ENCODE measurements around the gene HRG.
"Not testable (repeated sequence)": the region's sequence is repeated elsewhere in the genome, so short reads cannot be mapped to it uniquely, and the experiment has no call there.

The HRG gene

DNA sequence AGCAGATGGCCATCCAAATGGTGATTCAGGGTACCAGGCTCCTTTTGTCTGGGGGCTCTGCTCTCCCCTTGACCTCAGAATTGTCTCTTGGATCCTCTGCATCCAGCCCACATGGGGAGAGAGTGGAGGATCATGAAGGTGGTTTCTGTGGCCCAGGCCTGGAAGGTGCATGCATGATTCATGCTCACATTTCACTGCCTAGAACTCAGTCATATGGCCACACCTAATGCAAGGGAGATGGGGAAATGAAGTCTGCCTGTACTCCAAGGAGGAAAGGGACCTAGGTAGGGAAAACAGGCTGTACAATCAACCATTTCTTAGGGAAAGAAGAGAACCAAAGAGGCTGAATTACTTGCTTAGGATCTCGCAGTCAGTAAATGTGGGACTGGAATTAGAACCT is 15.1 kb downstream of the HRG start:
- no peak for DNase-seq (ENCODE audit: low spot score)

DNA sequence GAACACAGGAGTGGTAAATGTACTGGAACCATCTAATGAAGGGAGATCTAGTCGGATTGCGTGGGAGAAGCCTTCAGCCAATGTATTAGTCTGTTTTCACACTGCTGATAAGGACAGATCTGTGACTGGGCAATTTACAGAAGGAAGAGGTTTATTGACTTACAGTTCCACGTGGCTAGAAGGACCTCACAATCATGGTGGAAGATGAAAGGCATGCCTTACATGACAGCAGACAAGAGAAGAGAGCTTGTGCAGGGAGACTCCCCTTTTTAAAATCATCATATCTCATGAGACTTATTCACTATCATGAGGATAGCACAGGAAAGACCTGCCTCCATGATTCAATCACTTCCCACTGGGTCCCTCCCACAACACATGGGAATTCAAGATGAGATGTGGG is 17.0 kb downstream of the HRG start:
- no peak for DNase-seq (ENCODE audit: low spot score)

DNA sequence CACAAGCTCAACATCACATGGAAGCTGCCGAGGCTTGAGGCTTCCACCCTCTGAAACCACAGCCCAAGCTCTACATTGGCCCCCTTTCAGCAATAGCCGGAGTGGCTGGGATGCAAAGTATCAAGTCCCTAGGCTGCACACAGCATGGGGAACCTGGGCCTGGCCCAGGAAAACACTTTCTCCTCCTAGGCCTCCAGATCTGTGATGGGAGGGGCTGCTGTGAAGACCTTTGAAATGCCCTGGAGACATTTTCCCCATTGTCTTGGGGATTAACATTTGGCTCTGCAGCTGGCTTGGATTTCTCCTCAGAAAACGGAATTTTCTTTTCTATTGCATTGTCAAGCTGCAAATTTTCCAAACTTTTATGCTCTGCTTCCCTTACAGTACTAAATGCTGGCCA is 18.2 kb downstream of the HRG start:
- DNase-seq (ENCODE audit: low spot score): no peak

DNA sequence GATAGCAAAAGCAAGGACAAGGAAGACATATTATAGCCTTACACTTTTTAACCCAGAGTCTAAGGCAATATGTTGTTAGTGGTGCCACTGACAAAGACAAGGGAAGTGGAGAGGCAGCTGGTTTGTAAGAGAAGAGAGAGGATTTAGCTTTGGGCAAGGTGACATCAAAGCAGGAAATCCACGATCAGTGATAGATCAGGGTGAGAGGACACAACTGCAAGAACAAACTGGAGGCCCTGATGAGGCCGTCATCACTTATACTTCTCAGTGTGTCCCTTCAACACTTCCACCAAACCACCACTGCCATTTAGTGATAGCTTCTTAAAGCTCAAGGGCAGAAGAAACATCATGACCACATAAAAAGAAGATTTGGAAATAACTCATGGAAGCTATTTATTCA is 20.7 kb downstream of the HRG start:
- DNase-seq (ENCODE audit: low spot score): not testable (repeated sequence)

DNA sequence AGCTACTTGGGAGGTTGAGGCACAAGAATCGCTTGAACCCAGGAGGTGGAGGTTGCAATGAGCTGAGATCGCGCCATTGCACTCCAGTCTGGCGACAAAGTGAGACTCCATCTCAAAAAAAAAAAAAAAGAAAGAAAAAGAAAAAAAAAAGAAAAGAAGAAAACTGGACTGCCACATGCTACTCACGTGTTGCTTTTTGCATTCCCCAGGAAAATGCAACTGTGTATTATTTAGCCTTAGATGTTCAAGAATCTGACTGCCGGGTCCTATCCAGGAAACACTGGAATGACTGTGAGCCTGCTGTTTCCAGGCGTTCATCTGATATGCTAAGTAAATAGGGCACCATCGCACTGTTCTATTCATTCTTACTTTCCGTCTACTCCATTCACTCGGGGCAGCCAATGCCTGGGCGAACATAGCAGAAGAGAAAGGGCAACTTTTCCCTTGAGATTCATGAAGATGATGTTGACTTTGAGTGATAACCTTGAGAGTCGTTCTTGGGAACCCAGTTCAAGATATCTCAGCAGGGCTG is 21.4 kb downstream of the HRG start:
- no peak for DNase-seq (ENCODE audit: low spot score)

DNA sequence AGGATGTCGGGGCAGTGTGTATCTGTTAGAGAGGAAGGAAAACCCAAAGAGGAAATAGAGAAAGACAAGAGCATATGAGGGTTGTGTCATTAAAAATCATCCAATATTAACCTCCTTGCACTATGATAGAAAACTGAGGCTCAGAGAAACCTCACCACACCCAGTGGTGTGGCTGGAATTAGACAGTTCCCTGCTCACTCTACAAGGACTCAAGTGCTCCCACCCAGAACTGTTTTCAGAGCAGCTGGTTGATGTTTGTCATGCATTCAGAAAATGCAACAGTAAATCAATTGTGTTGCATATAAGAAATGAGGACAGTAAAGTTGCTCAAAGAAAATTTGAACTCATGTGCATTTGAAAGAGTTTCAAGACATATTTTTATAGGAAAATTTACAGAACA is 24.5 kb downstream of the HRG start:
- DNase-seq (ENCODE audit: low spot score): not testable (repeated sequence)

DNA sequence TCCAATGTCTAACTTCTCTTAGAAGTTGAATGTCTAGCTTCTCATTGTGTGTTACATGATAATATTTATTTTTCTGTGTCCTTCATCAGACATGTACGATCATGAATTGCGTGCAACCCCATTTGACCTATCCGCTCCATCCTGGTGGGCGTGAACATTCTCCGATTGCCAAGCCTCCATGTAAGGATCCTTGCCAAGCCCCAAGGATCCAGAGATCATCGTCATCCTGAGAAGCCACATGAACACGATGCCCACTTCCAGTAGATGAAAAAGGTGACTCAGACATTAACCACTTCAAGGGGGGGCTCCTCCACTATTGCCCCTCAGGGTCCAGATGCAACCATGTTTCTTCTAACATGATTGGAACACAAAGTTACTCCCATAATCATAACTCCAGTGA is 25.9 kb downstream of the HRG start:
- DNase-seq (ENCODE audit: low spot score): no peak

DNA sequence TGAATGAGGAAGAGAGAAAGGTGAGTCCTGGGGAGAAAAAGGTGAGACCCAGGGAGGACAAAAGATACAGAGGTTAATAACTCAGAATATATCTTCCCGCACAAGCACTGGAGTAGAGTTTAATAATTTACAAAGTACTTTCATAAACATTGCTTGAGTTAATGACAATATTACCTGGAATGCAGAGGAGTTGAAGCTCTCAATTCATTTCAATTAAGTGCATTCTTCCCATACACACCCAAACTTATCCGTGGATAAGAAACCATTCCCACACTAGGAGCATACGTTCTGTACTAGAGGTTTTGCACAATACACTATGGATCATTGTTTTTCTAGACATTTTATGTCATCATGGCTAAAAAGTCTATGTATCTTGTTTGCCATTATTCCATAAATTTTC is 28.0 kb downstream of the HRG start:
- DNase-seq (ENCODE audit: low spot score): no peak

DNA sequence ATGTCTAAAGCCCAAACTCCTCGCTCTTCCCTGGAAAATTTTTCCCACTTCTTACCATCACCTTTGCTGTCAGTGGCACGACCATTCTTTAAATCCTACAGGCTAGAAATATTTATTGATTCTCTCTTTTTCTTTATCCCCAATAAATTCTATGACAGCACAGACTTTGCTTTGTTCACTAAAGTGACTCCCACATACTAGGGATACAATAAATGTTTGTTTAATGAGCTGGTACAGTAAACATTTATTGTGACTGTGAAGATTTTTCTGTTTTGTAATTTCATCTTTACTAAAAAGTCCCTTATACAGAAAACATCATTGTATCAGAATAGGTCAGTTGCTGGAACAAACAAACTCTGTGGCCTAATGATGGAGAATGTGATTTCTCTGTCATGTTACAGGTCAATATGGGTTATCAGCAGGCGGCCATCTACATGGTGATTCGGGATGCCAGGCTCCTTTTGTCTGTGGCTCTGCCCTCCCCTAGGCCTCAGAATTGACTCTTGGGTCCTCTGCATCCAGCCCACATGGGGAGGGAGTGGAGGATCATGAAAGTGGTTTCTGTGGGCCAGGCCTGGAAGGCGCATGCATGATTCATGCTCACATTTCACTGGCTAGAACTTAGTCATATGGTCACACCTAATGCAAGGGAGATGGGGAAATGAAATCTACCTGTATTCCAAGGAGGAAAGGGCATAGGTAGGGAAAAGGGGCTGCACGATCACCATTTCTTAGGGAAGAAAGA is 28.6 kb downstream of the HRG start:
- no peak for DNase-seq (ENCODE audit: low spot score)

DNA sequence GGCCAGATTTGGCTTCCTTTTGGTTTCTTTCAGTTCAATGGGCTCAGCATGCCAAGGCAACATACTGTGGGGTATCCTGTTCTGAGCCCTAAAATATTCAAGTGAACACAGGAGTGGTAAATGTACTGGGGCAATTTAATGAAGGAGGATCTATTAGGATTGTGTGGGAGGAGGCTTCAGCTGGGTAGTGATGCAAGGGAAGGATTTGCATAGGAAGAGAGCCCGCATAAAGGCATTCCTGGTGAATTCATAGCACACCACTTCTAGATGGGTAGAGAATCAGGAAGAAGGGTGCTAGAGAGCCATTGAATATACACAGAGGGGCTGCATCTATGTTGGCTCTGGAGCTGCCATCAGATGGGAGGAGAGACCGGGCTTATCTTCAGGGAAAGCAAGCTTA is 30.7 kb downstream of the HRG start:
- no peak for DNase-seq (ENCODE audit: low spot score)

DNA sequence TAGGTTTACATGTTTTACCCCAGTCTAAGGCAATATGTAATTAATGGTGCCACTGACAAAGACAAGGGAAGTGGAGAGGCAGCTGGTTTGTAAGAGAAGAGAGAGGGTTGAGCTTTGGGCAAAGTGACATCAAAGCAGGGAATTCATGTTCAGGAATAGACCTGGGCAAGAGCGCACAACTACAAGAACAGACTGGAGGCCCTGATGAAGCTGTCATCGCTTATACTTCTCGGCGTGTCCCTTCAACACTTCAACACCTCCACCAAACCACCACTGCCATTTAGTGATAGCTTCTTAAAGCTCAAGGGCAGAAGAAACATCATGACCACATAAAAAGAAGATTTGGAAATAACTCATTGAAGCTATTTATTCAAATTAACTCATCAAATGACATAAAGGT is 31.7 kb downstream of the HRG start:
- DNase-seq (ENCODE audit: low spot score): no peak

DNA sequence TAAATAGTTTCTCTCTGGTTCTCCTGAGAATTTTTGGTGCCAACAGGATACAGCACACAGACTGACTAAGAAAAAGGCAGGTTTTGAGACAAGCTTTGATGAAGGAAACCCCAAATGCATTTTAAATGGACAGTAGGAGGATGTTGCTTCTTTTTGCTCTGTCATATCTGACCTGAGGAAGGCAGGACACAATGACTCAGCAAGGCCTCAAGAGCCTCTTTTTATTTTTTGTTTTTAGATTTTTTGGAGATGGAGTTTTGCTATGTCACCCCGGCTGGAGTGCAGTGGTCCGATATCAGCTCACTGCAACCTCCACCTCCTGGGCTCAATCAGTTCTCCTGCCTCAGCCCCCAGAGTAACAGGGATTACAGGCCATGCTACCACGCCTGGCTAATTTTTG is 34.5 kb downstream of the HRG start:
- no peak for DNase-seq (ENCODE audit: low spot score)

DNA sequence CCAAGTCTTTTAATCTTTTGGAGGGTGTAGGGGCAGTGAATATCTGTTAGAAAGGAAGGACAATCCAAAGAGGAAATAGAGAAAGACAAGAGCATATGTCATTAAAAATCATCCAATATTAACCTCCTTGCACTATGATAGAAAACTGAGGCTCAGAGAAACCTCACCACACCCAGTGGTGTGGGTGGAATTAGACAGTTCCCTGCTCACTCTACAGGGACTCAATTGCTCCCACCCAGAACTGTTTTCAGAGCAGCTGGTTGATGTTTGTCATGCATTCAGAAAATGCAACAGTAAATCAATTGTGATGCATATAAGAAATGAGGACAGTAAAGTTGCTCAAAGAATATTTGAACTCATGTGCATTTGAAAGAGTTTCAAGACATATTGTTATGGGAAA is 36.6 kb downstream of the HRG start:
- not testable (repeated sequence) for DNase-seq (ENCODE audit: low spot score)

DNA sequence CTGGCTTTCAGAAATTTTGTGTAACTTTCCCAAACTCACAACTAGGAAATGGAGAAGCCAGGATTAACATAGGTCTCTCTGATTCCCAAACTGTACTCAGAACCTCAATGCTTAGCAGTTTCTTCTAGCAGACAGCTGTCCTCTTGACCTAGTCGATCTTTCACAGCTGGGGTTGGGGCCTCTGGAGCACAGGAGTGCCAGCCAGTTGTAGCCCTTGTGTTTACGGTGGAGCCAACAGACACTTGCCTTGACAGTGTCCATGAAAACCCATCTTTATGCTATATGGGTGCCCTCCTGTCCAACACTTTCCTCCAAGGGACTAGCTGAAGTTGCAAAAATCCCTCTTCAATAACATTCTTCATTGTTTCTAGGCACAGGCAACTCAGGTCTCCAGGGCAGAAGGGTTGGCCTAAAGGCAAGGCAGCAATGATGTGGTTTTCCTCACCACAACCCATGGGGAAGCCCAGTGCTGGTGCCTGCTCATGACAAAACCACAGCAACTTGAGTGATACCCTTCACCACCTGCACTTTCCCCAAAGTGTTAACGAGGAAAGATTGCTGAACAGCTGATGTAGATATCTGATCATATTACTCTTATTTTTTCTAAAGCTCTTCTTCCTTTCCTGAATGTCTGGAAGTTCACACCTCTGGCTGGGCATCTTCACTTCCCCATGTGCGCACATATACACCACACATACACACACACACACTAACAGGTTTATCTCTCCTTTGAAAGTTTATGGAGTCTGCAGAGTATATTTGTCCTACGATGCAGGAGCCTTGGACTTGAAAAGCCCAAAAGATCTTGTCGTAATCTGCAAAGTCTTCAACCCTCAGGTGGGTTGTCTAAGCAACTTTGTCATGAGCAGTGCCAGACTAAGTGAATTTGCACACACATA is 40.3 kb downstream of the HRG start:
- DNase-seq (ENCODE audit: low spot score): no peak

DNA sequence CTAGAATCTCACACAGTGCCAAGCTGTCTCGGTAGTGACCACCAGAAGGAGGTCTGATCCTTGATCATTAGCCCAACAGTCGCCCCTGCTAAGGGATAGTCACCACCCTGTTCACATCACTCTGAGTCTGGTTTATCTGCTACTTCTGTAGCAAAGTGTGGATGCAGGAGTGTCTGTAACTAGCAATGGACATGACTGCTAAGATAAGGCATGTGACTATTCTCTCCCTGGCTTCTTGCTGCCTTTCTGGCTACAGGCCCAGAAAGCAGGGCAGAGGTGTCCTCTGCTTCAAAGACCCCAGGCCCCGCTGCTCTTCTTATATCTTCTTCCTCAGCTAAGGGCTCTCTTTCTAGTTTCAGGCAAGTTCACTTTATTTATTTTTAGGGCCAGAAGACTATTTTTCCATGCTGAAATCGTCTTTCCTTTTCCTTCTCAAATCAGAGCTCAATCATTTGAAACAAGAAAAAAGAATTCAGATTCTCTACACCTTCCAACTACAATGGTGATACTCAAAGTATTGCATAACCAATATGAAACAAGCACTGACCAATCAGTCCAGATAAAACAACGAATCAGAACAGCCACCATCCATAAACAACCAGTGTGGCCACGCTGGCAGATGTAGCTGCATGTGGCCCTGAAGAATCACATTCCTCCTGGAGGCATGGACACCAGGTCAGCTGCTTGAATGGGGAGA is 43.3 kb downstream of the HRG start:
- DNase-seq (ENCODE audit: low spot score): no peak

DNA sequence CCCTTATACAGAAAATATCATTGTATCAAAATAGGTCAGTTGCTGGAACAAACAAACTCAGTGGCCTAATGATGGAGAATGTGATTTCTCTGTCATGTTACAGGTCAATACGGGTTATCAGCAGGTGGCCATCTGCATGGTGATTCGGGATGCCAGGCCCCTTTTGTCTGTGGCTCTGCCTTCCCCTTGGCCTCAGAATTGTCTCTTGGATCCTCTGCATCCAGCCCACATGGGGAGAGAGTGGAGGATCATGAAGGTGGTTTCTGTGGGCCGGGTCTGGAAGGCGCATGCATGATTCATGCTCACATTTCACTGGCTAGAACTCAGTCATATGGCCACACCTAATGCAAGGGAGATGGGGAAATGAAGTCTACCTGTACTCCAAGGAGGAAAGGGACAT is 44.9 kb downstream of the HRG start:
- not testable (repeated sequence) for DNase-seq (ENCODE audit: low spot score)

DNA sequence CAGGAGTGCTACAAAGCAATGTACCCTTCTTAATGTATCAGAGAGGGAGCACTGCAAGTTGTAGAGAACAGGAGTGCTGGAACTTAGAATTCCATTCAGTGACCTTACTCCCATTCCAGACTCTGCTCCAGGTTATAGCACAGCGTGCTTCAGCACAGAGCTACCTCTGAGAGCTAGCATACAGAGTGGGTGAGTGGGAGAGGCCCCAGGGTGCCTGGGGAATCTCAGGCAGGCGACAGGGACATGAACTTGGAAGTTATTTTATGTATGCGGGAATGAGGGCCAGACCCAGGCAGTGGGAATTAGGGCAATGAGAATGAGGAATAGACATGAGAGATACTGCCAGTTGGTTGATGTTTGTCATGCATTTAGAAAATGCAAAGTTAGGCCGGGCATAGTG is 47.7 kb downstream of the HRG start:
- no peak for DNase-seq (ENCODE audit: low spot score)

DNA sequence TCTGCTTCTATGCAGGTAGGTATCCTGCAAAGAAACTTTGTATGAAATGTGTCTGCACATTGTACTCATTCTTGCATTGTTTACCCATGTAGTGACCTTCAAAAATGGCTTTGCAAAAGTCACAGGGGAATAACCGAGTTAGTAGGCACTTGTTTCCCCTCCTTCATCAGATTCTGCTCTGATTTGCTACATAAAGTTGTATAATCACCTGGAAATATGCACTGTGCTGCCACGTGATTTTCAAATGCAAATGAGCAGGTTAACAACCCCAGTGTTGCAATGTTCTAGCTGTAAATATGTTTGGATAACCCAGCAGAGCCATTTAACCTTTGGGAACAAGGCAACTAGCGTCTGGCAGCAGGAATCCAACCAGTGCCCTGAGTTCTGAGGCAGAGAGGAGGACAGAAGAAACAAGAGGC is 51.2 kb downstream of the HRG start, which contains the start of gene KNG1:
TSS of gene KNG1 (plus strand) at position 321 of the 419 bp plus-strand sequence. CDS start 184 bp downstream, outside the sequence.
- DNase-seq (ENCODE audit: low spot score): no peak

DNA sequence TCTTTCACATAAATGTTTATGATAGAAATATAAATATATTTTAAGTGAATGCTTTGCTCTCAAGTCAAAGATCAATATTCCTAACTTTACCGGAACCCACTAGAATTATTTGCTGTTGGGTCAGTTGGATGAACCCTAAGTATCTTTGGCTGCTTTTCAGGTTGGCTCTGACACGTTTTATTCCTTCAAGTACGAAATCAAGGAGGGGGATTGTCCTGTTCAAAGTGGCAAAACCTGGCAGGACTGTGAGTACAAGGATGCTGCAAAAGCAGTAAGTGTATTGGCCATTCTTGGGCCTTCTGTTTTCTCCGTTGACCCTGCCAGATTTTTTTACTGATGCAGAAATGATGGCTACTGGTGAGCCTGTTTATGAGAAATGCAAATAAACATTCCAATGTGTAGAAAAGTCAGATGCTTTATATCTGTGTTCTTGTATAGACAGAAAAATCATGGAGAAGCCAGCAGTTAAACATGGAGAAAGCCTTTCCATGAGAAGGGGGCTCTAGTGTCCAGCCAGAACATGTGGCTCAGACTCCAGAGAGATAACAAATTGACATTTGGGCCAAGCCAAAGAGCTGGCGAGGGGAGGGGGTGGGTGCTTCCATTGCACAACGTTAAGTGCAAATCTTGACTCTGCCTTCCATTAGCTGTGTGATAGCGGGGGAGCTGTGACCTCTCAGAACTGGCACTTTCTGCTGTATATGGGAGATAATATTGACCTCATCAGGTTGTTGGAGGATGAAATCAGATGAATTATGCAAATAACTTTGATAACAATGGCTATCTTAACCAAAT is 54.3 kb downstream of the HRG start:
- DNase-seq (ENCODE audit: low spot score): no peak

DNA sequence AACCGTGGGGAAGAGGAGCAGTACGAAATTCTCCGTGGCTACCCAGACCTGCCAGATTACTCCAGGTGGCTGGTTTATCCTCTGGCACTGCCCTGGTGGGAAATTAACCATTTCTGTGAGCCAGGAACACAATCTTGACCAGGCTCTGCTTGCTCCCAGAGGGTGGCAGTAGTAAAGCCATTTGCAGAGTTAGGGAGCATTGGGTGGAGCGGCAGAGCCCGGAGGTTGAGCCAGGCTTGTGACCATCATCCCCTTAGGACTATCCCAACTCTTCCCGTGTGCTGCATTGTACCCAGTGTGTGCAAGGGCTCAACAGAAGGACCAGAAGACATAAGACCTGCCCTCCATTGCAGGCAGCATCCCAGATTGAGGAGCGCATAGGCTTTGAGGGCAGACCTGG is 56.6 kb downstream of the HRG start:
- DNase-seq (ENCODE audit: low spot score): no peak

DNA sequence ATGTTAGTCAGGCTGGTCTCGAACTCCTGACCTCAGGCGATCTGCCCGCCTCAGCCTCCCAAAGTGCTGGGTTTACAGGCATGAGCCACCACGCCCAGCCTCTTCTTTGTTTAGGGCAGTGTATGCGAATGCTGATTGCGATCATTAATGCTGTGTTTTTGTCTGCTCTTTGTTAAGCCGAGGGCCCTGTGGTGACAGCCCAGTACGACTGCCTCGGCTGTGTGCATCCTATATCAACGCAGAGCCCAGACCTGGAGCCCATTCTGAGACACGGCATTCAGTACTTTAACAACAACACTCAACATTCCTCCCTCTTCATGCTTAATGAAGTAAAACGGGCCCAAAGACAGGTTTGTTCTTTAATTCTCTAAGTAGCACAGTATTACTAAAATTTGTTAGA is 59.1 kb downstream of the HRG start:
- no peak for DNase-seq (ENCODE audit: low spot score)

All from putamen (tissue), 1 donor.